HEK293 (cell line): Measurements from ENCODE around the gene RNF126.
A peak's percentile ranks its signal among the peaks of the same experiment; 100 is the strongest.
"Not testable (repeated sequence)": the region's sequence is repeated elsewhere in the genome, so short reads cannot be mapped to it uniquely, and the experiment has no call there.

Source experiments
- CTCF ChIA-PET: fragments of 350-600 bp; formaldehyde crosslinking; extraction: SDS; loops from one replicate; lab custom pipeline; 2021; ENCODE audit warnings: antibody characterized with exemption; lab: Yijun Ruan, JAX
- POLR2A ChIA-PET: fragments of 300-600 bp; formaldehyde crosslinking; extraction: SDS; loops from one replicate; lab custom pipeline; 2020; ENCODE audit warnings: antibody characterized with exemption, inconsistent platforms; lab: Yijun Ruan, JAX
- H3K27ac ChIP-seq: fragments of 200-500 bp; sonication (Bioruptor generic); 2 replicates; pipeline ENCODE4 v1.5.1; 2014; ENCODE audit warnings: low read depth, low read length, control low read depth, inconsistent platforms; ENCODE audit errors: extremely low read depth
- H3K36me3 ChIP-seq, 2 experiments: fragments of 200-500 bp in 1 of 2; sonication (Bioruptor generic) in 1 of 2; 1 replicate in 1 of 2; 2 replicates in 1 of 2; pipeline ENCODE4 v1.5.1; 2014 to 2017; ENCODE audit warnings: inconsistent platforms in 2 of 2, low read length in 2 of 2; ENCODE audit not compliant: control insufficient read depth in 2 of 2, insufficient read depth in 1 of 2
- H3K4me1 ChIP-seq: fragments of 200-500 bp; sonication (Bioruptor generic); 2 replicates; pipeline ENCODE4 v1.5.1; 2014; ENCODE audit warnings: mild to moderate bottlenecking, low read length, inconsistent platforms; ENCODE audit not compliant: control insufficient read depth, insufficient read depth
- H3K4me3 ChIP-seq: 2 replicates; pipeline ENCODE4 v1.5.1; 2011; ENCODE audit warnings: low read depth, mild to moderate bottlenecking, control low read depth, low read length, moderate library complexity
- H3K9me3 ChIP-seq: fragments of 200-500 bp; sonication (Bioruptor generic); 2 replicates; pipeline ENCODE4 v1.5.1; 2014; ENCODE audit warnings: low read depth, low read length, inconsistent platforms; ENCODE audit not compliant: control insufficient read depth, insufficient read depth
- GFI1B ChIP-seq: fragments of 450-650 bp; formaldehyde crosslinking; IDR thresholded peaks from 2 replicates; pipeline ENCODE4 v1.5.1; 2016; ENCODE audit warnings: missing biosample characterization, missing genetic modification characterization
- KLF1 ChIP-seq: fragments of 450-650 bp; formaldehyde crosslinking; IDR thresholded peaks from 2 replicates; pipeline ENCODE4 v1.5.1; 2016; ENCODE audit warnings: missing biosample characterization, missing genetic modification characterization
- SP3 ChIP-seq: fragments of 450-650 bp; formaldehyde crosslinking; IDR thresholded peaks from 2 replicates; pipeline ENCODE4 v1.5.1; 2016; ENCODE audit warnings: missing biosample characterization, missing genetic modification characterization
- ZBTB21 ChIP-seq: fragments of 450-650 bp; formaldehyde crosslinking; IDR thresholded peaks from 2 replicates; pipeline ENCODE4 v1.5.1; 2017; ENCODE audit warnings: missing biosample characterization, missing genetic modification characterization
- ZBTB8A ChIP-seq: fragments of 450-650 bp; formaldehyde crosslinking; IDR thresholded peaks from 2 replicates; pipeline ENCODE4 v1.5.1; 2016; ENCODE audit warnings: missing biosample characterization, missing genetic modification characterization
- ZNF121 ChIP-seq: fragments of 450-650 bp; formaldehyde crosslinking; IDR thresholded peaks from 2 replicates; pipeline ENCODE4 v1.5.1; 2016; ENCODE audit warnings: missing biosample characterization, missing genetic modification characterization
- ZNF16 ChIP-seq: fragments of 450-650 bp; formaldehyde crosslinking; IDR thresholded peaks from 2 replicates; pipeline ENCODE4 v1.5.1; 2016; ENCODE audit warnings: low read depth, missing biosample characterization, missing genetic modification characterization
- ZNF335 ChIP-seq: fragments of 450-650 bp; formaldehyde crosslinking; conservative IDR thresholded peaks from 2 replicates; pipeline ENCODE4 v1.5.1; 2016; ENCODE audit warnings: missing biosample characterization, missing genetic modification characterization
- ZNF561 ChIP-seq: fragments of 450-650 bp; IDR thresholded peaks from 2 replicates; pipeline ENCODE4 v1.5.1; 2018; ENCODE audit warnings: missing biosample characterization, missing genetic modification characterization, borderline replicate concordance
- ZNF830 ChIP-seq: fragments of 450-650 bp; IDR thresholded peaks from 2 replicates; pipeline ENCODE4 v1.5.0; 2018; ENCODE audit warnings: missing biosample characterization, missing genetic modification characterization, low read depth, mild to moderate bottlenecking, moderate library complexity
- TF ChIP-seq, protein P1 (sequence below): fragments of 450-650 bp; formaldehyde crosslinking; IDR thresholded peaks from 2 replicates; pipeline ENCODE4 v1.5.0; 2017; ENCODE audit warnings: missing biosample characterization, missing genetic modification characterization, borderline replicate concordance

RNF126 gene

DNA sequence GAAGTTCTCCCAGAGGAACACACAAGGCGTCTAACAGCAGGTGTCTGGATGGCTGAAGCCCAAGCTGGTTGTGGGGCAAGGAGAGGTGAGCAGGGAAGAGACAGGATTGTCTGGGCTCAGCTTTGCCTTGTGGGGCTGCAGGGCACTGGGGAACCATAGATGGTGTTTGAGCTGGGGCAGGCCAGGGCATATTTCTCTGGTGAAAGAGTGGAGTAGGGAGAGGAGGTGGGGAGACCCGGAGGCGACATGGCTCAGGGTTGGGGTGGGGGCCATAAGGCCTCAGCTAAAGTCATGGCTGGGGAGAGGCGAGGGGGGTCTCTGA lies 40.3 kb upstream of the RNF126 start:
- ChIA-PET CTCF (interaction anchor here (0.7 to 0.8 kb wide), 2 partner anchors 31 to 53 kb away, joined by 3 read pairs; no protein-coding TSS in a partner anchor), POLR2A (interaction anchor here (0.8 to 1.5 kb wide), 2 partner anchors 21 to 192 kb away, joined by 3 to 4 read pairs; no protein-coding TSS in a partner anchor)
- TF ChIP-seq ZBTB8A (tag by site-specific recombination) (0 out of 2 replicates have a peak, but pooled peaks have one; percentile 15), ZNF830 (tag by site-specific recombination) (no peak), ZNF16 (tag by site-specific recombination) (peak; percentile 93)
- Histone ChIP-seq H3K27ac (no peak overlapping the region), H3K9me3 (no peaks in the 10 kb centered on the region), H3K4me1 (no peaks in the 10 kb centered on the region), H3K4me3 (no peak overlapping the region), H3K36me3 (no peaks in the 10 kb centered on the region)

DNA sequence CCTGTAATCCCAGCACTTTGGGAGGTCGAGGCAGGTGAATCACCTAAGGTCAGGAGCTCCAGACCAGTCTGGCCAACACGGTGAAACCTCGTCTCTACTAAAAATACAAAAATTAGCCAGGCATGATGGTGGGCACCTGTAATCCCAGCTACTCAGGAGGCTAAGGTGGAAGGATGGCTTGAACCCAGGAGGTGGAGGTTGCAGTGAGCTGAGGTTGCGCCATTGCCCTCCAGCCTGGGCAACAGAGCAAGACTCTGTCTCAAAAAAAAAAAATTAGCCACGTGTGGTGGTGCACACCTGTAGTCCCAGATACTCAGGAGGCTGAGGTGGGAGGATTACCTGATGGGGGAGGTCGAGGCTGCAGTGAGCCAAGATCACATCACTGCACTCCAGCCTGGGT lies 39.8 kb upstream of the RNF126 start:
- TF ChIP-seq ZNF335 (0 out of 2 replicates have a peak, but pooled peaks have one; percentile 27), ZNF121 (tag by site-specific recombination) (0 out of 2 replicates have a peak, but pooled peaks have one; percentile 9)
- H3K27ac ChIP-seq, H3K4me3 ChIP-seq, H3K9me3 ChIP-seq, H3K36me3 ChIP-seq, H3K4me1 ChIP-seq: not testable (repeated sequence)
- ChIA-PET POLR2A (interaction anchor here (0.8 kb wide), 1 partner anchor 192 kb away, joined by 3 read pairs; no protein-coding TSS in a partner anchor), CTCF (interaction anchor here (0.5 to 0.7 kb wide), 2 partner anchors 53 to 192 kb away, joined by 3 read pairs; no protein-coding TSS in a partner anchor)

DNA sequence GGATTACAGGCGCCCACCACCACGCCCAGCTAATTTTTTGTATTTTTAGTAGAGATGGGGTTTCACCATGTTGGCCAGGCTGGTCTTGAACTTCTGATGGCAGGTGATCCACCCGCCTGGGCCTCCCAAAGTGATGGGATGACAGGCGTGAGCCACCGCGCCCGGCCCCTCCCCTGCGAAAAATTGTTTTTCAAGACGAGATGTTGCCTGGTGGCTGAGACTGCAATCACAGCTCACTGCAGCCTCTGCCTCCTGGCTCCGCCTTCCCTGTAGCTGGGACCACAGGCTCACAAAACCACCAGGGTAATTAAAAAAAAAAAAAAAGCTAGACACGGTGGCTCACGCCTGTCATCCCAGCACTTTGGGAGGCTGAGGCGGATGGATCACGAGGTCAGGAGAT lies 36.9 kb upstream of the RNF126 start:
- not testable (repeated sequence) for H3K4me1 ChIP-seq, H3K36me3 ChIP-seq, H3K27ac ChIP-seq, H3K9me3 ChIP-seq, H3K4me3 ChIP-seq
- TF ChIP-seq KLF1 (tag by site-specific recombination): peak; percentile 36; the same call in 1 of the 2 replicates
- ChIA-PET CTCF (interaction anchor here (0.6 to 1.0 kb wide), 2 partner anchors 8 to 9 kb away, joined by 3 to 7 read pairs; no protein-coding TSS in a partner anchor), POLR2A (interaction anchor here (0.6 to 1.6 kb wide), 2 partner anchors 12 to 19 kb away, joined by 3 to 5 read pairs; no protein-coding TSS in a partner anchor)

DNA sequence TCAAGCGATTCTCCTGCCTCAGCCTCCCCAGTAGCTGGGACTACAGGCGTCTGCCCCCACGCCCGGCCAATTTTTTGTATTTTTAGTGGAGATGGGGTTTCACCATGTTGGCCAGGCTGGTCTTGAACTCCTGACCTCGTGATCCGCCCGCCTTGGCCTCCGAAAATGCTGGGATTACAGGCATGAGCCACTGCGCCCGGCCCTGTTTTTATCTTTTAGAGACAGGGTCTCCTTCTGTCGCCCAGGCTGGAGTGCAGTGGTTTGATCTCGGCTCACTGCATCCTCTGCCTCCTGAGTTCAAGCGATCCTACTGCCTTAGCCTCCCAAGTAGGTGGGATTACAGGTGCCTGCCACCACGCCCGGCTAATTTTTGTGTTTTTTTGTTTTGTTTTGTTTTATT lies 35.5 kb upstream of the RNF126 start:
- not testable (repeated sequence) for H3K36me3 ChIP-seq, H3K27ac ChIP-seq, H3K4me3 ChIP-seq, H3K9me3 ChIP-seq, H3K4me1 ChIP-seq
- CTCF ChIA-PET: interaction anchor here (0.7 to 1.1 kb wide), 3 partner anchors 9 to 114 kb away, joined by 3 read pairs; no protein-coding TSS in a partner anchor
- POLR2A ChIA-PET: interaction anchor here (0.8 to 1.6 kb wide), 2 partner anchors 9 to 18 kb away, joined by 5 to 10 read pairs; no protein-coding TSS in a partner anchor

DNA sequence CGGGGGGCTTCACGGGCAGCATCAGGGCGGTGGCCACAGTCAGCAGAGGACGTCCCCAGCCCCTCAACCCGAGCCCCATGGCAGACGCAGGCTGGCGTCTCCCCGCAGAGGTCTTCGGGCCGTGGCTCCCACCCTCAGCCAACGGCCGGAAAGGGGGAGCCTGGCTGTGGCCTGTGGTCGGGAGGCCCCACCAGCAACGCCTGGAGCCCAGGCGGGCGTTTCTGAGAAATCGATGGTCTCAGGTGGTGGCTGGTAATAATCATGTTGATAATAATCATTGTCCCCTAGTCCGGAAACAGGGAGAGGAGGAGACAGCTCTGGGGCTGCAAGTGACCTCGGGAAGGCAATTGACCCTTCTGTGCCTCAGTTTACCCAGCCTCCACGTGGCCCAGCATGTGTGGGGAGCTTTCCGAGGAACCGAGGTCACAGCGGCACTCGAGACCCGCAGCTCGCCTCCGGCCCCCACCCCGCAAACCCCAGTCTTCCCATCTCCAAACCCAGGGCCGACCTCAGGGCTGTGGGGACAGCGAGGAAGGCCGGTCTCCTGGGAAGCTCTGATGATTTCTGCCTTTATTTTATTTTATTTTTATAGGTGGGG lies 32.4 kb upstream of the RNF126 start, which contains the start of gene PRSS57:
Gene PRSS57, minus strand, starts transcription at position 101 of the 598 bp plus-strand sequence. Its CDS starts 22 bp downstream, at position 79.
- POLR2A ChIA-PET: no interaction called here

More for the DNA sequence above, 32.4 kb upstream of the RNF126 start, which contains the start of gene PRSS57:
- no peak within 1 kb of the TSS for H3K4me3 ChIP-seq
- no peaks in the 10 kb centered on the region for H3K4me1 ChIP-seq
- H3K9me3 ChIP-seq: no peaks in the 10 kb centered on the region
- no peak within 1 kb of the TSS for H3K27ac ChIP-seq
- TF ChIP-seq, protein P1, sequence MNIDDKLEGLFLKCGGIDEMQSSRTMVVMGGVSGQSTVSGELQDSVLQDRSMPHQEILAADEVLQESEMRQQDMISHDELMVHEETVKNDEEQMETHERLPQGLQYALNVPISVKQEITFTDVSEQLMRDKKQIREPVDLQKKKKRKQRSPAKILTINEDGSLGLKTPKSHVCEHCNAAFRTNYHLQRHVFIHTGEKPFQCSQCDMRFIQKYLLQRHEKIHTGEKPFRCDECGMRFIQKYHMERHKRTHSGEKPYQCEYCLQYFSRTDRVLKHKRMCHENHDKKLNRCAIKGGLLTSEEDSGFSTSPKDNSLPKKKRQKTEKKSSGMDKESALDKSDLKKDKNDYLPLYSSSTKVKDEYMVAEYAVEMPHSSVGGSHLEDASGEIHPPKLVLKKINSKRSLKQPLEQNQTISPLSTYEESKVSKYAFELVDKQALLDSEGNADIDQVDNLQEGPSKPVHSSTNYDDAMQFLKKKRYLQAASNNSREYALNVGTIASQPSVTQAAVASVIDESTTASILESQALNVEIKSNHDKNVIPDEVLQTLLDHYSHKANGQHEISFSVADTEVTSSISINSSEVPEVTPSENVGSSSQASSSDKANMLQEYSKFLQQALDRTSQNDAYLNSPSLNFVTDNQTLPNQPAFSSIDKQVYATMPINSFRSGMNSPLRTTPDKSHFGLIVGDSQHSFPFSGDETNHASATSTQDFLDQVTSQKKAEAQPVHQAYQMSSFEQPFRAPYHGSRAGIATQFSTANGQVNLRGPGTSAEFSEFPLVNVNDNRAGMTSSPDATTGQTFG: no peak
- TF ChIP-seq GFI1B: no peak
- no peak for TF ChIP-seq SP3 (tag by site-specific recombination)
- no peak for TF ChIP-seq ZNF561 (tag by site-specific recombination)
- no peak for TF ChIP-seq ZBTB21 (tag by site-specific recombination)
- H3K36me3 ChIP-seq: no peaks in the 10 kb centered on the region
- CTCF ChIA-PET: interaction anchor here (1.0 kb wide), 1 partner anchor 326 kb away, joined by 3 read pairs; no protein-coding TSS in a partner anchor
